Upper lobe of left lung (tissue), 6 donors: ENCODE measurements around the gene TRIM8. TPM values are rescaled to one million over a fixed set of nuclear protein-coding genes. Genes with fewer than 3 reads are reported as not detected.

Source experiments
- ATAC-seq, 2 donors: fragments of 200-7000 bp; cut with Tn5 transposase; one replicate each; pipeline ENCODE4 v1.9.1; 2022; ENCODE audit warnings: mild to moderate bottlenecking in 2 of 2, moderate library complexity in 2 of 2; ENCODE audit not compliant: low FRiP score in 2 of 2
- DNase-seq, 2 donors: peaks; one replicate each; pipeline ENCODE4 v3.0.0-alpha.2; 2019 to 2020
- H3K27ac ChIP-seq, 4 donors: fragments of 200-600 bp; sonication (generic); one replicate each; pipeline ENCODE4 v1.5.1; 2016 to 2019
- H3K27me3 ChIP-seq, 4 donors: fragments of 200-600 bp; sonication (generic); one replicate each; pipeline ENCODE4 v1.5.1; 2017 to 2019
- H3K36me3 ChIP-seq, 4 donors: fragments of 200-600 bp; sonication (generic); one replicate each; pipeline ENCODE4 v1.5.1; 2016 to 2019
- H3K4me1 ChIP-seq, 4 donors: fragments of 200-600 bp; sonication (generic); one replicate each; pipeline ENCODE4 v1.5.1; 2018 to 2019
- H3K4me3 ChIP-seq, 4 donors: fragments of 200-600 bp; sonication (generic); one replicate each; pipeline ENCODE4 v1.5.1; 2017 to 2019; ENCODE audit warnings: mild to moderate bottlenecking in 2 of 4, moderate library complexity in 1 of 4
- H3K9me3 ChIP-seq, 4 donors: fragments of 200-600 bp; sonication (generic); one replicate each; pipeline ENCODE4 v1.5.1; 2018 to 2019
- EP300 ChIP-seq, 4 donors: sonication (generic); formaldehyde crosslinking; IDR thresholded peaks; one replicate each; pipeline ENCODE4 v1.5.1; 2017; ENCODE audit warnings: antibody characterized with exemption in 4 of 4, control low read depth in 2 of 4
- POLR2A ChIP-seq, 4 donors: fragments of 450-650 bp; IDR thresholded peaks; one replicate each; pipeline ENCODE4 v1.5.1; 2016 to 2017; ENCODE audit warnings: antibody characterized with exemption in 4 of 4, mild to moderate bottlenecking in 2 of 4
- POLR2AphosphoS5 ChIP-seq, 2 donors: sonication (generic); formaldehyde crosslinking; IDR thresholded peaks; one replicate each; pipeline ENCODE4 v1.5.1; 2017; ENCODE audit warnings: antibody characterized with exemption in 2 of 2
- WGBS, 2 donors: methylation state at CpG; one replicate each; pipeline ENCODE4 v1.1.5; 2017 to 2018; 5-methylcytosine and 5-hydroxymethylcytosine counted together
- total RNA-seq, 6 donors: library from RNA; depleted of rRNA in 4 of 6; stranded (reverse); fragments of >200 nt in 4 of 6; gene quantifications; one replicate each; pipeline versions ENCODE4 v1.1.0 to v1.2.1, GENCODE V29; 2016 to 2021
- TF ChIP-seq, protein P1 (sequence below), 6 experiments: fragments of 450-650 bp in 4 of 6; fragments of 200-600 bp in 2 of 6; sonication (generic) in 2 of 6; IDR thresholded peaks; one replicate each; pipeline ENCODE4 v1.5.1; 2016 to 2019; ENCODE audit warnings: antibody characterized with exemption in 6 of 6
- donor health status: DM: no; HTN: no; CAD: no; lungs with moderate emphysema.
- donor health status: DM: no; HTN: yes; CAD: no; lungs with severe emphysema.

TRIM8 gene
- total RNA-seq, 6 donors from 2014 or later: 162 to 279 (median 177) TPM

GRCh38 chr10:102612964-102613275, 31.4 kb upstream of the TRIM8 start:
- Histone ChIP-seq H3K4me1 (peaks cover 29 to 60% (median 43%) of the 10 kb centered on the region in 4 donors), H3K9me3 (no peaks in the 10 kb centered on the region), H3K27me3 (no peaks in the 10 kb centered on the region), H3K27ac (peak overlapping the region; percentile 59 to 80 (median 70)), H3K36me3 (peaks cover 0 to 23% (median 19%) of the 10 kb centered on the region in 4 donors), H3K4me3 (no peak overlapping the region)
- DNase-seq (no peak), ATAC-seq (no peak)
- no peak for TF ChIP-seq POLR2A (IDR thresholded peaks at IDR 0.05)
- TF ChIP-seq, protein P1, sequence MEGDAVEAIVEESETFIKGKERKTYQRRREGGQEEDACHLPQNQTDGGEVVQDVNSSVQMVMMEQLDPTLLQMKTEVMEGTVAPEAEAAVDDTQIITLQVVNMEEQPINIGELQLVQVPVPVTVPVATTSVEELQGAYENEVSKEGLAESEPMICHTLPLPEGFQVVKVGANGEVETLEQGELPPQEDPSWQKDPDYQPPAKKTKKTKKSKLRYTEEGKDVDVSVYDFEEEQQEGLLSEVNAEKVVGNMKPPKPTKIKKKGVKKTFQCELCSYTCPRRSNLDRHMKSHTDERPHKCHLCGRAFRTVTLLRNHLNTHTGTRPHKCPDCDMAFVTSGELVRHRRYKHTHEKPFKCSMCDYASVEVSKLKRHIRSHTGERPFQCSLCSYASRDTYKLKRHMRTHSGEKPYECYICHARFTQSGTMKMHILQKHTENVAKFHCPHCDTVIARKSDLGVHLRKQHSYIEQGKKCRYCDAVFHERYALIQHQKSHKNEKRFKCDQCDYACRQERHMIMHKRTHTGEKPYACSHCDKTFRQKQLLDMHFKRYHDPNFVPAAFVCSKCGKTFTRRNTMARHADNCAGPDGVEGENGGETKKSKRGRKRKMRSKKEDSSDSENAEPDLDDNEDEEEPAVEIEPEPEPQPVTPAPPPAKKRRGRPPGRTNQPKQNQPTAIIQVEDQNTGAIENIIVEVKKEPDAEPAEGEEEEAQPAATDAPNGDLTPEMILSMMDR (IDR thresholded peaks at IDR 0.05): no peak
- no peak for TF ChIP-seq EP300 (IDR thresholded peaks at IDR 0.05)
- TF ChIP-seq POLR2AphosphoS5 (IDR thresholded peaks at IDR 0.05): no peak
- WGBS, 2 donors: 60 to 66% methylated on average over 8 of the region's 8 CpGs

GRCh38 chr10:102613286-102613685, 31.0 kb upstream of the TRIM8 start:
- Histone ChIP-seq H3K27ac (peak overlapping the region; percentile 59 to 80 (median 70)), H3K4me1 (peaks cover 29 to 60% (median 43%) of the 10 kb centered on the region in 4 donors), H3K36me3 (peaks cover 0 to 24% (median 20%) of the 10 kb centered on the region in 4 donors), H3K27me3 (no peaks in the 10 kb centered on the region), H3K9me3 (no peaks in the 10 kb centered on the region), H3K4me3 (no peak overlapping the region)
- WGBS, 2 donors: 76 to 77% methylated on average over 2 to 7 of the region's 7 CpGs
- TF ChIP-seq EP300 (IDR thresholded peaks at IDR 0.05): no peak
- no peak for TF ChIP-seq POLR2A (IDR thresholded peaks at IDR 0.05)
- TF ChIP-seq, protein P1 (IDR thresholded peaks at IDR 0.05): no peak
- TF ChIP-seq POLR2AphosphoS5 (IDR thresholded peaks at IDR 0.05): no peak
- no peak for ATAC-seq
- no peak for DNase-seq

DNA sequence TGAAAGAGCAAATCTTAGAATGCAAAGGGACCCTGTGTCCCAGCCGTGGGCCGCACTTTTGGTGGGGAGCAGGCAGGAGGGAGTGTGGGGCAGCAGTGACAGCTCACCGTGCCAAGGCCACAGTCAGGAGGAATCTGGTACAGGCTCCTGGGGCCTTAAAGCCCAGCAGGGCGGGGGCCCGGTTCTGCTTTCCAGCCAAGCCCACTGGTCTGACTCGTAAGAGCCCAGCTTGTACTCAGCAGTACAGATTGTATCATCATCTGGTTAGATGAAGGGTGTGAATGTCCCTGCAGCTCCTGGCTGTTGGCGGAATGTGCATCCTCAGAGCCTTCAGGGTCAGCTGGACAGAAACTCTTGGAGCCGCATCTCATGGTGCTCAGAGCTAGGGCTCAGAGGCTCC, 30.5 kb upstream of the TRIM8 start:
- H3K4me1 ChIP-seq: peaks cover 29 to 63% (median 43%) of the 10 kb centered on the region in 4 donors
- no peaks in the 10 kb centered on the region for H3K9me3 ChIP-seq
- peaks cover 0 to 24% (median 20%) of the 10 kb centered on the region in 4 donors for H3K36me3 ChIP-seq
- DNase-seq (no peak), ATAC-seq (peak in 1 of 2 donors; percentile 63)
- H3K27me3 ChIP-seq: no peaks in the 10 kb centered on the region
- 85 to 100% methylated on average over 2 to 8 of the region's 8 CpGs for WGBS, 2 donors
- TF ChIP-seq EP300 (IDR thresholded peaks at IDR 0.05) (no peak), POLR2A (IDR thresholded peaks at IDR 0.05) (no peak), POLR2AphosphoS5 (IDR thresholded peaks at IDR 0.05) (no peak)
- TF ChIP-seq, protein P1 (IDR thresholded peaks at IDR 0.05): no peak
- H3K27ac ChIP-seq: peak overlapping the region; percentile 59 to 80 (median 70)
- H3K4me3 ChIP-seq: no peak overlapping the region

- 92 to 95% methylated on average over 5 of the region's 5 CpGs for WGBS, 2 donors
- Histone ChIP-seq H3K4me1 (peaks cover 39 to 73% (median 53%) of the 10 kb centered on the region in 4 donors), H3K27me3 (no peaks in the 10 kb centered on the region), H3K27ac (no peak overlapping the region), H3K36me3 (peaks cover 0 to 24% (median 20%) of the 10 kb centered on the region in 4 donors), H3K4me3 (no peak overlapping the region), H3K9me3 (no peaks in the 10 kb centered on the region)
- no peak for ATAC-seq
- no peak for DNase-seq
- no peak for TF ChIP-seq POLR2AphosphoS5 (IDR thresholded peaks at IDR 0.05)
- TF ChIP-seq, protein P1 (IDR thresholded peaks at IDR 0.05): no peak
- no peak for TF ChIP-seq EP300 (IDR thresholded peaks at IDR 0.05)
- no peak for TF ChIP-seq POLR2A (IDR thresholded peaks at IDR 0.05)
Measured at GRCh38 chr10:102614888-102615287, 29.4 kb upstream of the TRIM8 start.

DNA sequence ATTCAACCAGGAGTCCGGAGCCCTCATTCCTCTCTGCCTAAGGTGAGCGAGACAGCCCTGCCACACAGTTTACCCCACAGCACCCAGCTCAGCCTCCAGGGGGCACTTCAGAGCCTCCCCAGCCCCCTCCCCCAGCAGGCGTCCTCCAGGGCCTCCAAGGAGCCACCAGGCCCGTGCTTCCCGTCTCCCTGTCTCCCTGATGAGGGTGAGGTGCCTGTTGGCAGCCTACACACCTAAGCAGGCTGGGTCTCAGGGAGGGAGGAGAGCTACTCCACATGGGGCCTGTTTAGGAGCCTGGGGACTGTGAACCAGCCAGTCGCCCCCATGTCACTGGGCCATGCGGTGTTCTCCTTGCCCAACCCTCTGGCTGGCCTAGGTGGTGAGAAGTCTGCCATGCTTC, 28.9 kb upstream of the TRIM8 start:
- Histone ChIP-seq H3K36me3 (peaks cover 0 to 24% (median 20%) of the 10 kb centered on the region in 4 donors), H3K9me3 (no peaks in the 10 kb centered on the region), H3K4me3 (no peak overlapping the region), H3K27ac (peak overlapping the region in 3 of 4 donors; percentile 12 to 56 (median 52)), H3K27me3 (no peaks in the 10 kb centered on the region), H3K4me1 (peaks cover 43 to 74% (median 58%) of the 10 kb centered on the region in 4 donors)
- 56 to 71% methylated on average over 5 to 7 of the region's 7 CpGs for WGBS, 2 donors
- no peak for TF ChIP-seq POLR2A (IDR thresholded peaks at IDR 0.05)
- TF ChIP-seq, protein P1 (IDR thresholded peaks at IDR 0.05): peak in 3 of 6 experiments; percentile 14 to 31 (median 17)
- DNase-seq (no peak), ATAC-seq (peak in 1 of 2 donors; percentile 6)
